Measurements from ENCODE around the gene CD59.

The CD59 gene

DNA sequence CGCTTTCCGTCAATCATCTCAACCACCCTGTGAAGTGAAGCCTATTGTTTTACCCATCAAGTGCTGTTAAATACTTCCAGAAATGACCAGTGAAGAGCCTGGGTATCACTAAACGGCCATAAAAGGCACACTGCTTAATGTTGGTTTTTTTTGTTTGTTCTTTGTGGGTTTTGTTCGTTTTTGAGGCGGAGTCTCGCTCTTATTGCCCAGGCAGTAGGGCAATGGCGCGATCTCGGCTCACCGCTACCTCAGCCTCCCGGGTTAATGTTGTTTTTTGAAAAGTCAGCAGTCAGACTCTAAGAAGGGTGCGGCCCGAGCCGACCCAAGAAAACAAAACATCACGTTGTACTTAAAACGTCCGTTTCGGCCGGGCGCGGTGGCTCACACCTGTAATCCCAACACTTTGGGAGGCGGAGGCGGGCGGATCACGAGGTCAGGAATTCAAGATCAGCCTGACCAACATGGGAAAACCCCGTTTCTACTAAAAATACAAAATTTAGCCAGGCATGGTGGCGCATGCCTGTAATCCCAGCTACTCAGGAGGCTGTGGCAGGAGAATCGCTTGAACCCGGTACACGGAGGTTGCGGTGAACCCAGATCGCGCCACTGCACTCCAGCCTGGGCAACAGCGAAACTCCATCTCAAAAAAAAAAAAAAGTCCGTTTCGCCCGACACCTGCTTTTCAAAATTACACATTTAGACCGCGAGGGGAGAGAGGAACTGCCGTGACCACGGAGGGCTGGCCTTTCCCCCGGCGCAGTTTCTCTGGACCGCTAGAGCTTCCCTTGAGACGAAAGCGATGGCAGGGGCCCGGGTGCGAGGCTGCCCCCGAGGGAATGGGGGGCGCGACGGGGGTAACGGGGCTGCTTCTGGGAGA is 714 bp downstream of the CD59 start:
- H3K4me3 ChIP-seq (replicated peaks; ENCODE audit: insufficient read depth, low read length): peak overlapping the region; percentile 69
- peak overlapping the region; percentile 68 for H3K27ac ChIP-seq (replicated peaks)
- 0 out of 2 replicates have a peak, but pooled peaks have one; percentile 47 for TF ChIP-seq POLR2AphosphoS5 (IDR thresholded peaks at IDR 0.05; ENCODE audit: low read depth)
- TF ChIP-seq SPI1 (IDR thresholded peaks at IDR 0.05; ENCODE audit: borderline replicate concordance, low read depth): peak; percentile 87
- TF ChIP-seq GABPA (IDR thresholded peaks at IDR 0.05; ENCODE audit: low read depth): no peak
- no peaks in the 10 kb centered on the region for H3K27me3 ChIP-seq (ENCODE audit: insufficient read depth, poor library complexity, severe bottlenecking)
- DNase-seq (ENCODE audit: low read depth in 1 of 2, low spot score in 1 of 2): peak; percentile 22 to 73

DNA sequence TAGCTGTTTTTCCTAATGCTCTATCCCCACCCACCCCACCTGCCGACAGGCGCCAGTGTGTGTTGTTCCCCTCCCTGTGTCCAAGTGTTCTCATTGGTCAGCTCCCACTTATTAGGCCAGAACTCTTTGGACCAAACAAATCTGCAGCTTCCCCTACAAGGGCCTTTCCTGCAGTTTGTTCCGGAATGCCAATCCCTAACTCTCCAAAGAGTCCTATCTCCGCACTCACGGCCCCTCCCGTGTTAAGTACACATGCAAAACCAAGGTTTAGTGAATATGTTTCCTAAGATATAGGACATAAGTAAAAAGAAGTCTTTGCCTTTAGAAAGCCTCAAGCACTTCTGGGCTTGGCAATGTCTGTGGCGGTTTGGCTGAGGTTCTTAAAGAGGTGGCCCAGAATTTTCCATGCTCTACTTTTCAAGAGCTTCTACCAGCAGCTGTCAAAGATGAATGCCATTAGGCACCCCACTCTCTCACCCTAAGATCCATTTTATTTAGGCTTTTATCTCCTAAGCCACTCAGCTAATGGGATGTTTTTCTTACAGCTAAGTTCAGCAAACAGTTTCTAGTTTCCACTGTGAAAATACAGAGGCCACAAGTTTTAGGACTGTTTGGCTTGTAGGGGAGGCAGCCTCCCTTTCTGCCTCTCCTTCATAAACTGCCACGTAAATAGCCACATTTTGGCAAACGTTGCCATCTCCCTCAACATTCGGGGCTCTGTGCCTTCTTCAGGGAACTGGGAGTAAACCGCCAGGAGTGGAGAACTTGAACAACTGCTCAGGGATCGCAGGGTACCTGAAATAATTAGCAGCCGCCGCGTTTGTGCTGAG is 1.6 kb downstream of the CD59 start:
- Histone ChIP-seq H3K4me3 (replicated peaks; ENCODE audit: insufficient read depth, low read length) (peak overlapping the region; percentile 69), H3K27ac (replicated peaks) (peak overlapping the region; percentile 68), H3K27me3 (ENCODE audit: insufficient read depth, poor library complexity, severe bottlenecking) (no peaks in the 10 kb centered on the region)
- DNase-seq (ENCODE audit: low read depth in 1 of 2, low spot score in 1 of 2): peak in 1 of 2 experiments; percentile 12
- TF ChIP-seq, protein P1, sequence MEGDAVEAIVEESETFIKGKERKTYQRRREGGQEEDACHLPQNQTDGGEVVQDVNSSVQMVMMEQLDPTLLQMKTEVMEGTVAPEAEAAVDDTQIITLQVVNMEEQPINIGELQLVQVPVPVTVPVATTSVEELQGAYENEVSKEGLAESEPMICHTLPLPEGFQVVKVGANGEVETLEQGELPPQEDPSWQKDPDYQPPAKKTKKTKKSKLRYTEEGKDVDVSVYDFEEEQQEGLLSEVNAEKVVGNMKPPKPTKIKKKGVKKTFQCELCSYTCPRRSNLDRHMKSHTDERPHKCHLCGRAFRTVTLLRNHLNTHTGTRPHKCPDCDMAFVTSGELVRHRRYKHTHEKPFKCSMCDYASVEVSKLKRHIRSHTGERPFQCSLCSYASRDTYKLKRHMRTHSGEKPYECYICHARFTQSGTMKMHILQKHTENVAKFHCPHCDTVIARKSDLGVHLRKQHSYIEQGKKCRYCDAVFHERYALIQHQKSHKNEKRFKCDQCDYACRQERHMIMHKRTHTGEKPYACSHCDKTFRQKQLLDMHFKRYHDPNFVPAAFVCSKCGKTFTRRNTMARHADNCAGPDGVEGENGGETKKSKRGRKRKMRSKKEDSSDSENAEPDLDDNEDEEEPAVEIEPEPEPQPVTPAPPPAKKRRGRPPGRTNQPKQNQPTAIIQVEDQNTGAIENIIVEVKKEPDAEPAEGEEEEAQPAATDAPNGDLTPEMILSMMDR (IDR thresholded peaks at IDR 0.05; ENCODE audit: insufficient read depth, low read length): no peak
- no peak for TF ChIP-seq POLR2AphosphoS5 (IDR thresholded peaks at IDR 0.05; ENCODE audit: low read depth)
- TF ChIP-seq SPI1 (IDR thresholded peaks at IDR 0.05; ENCODE audit: borderline replicate concordance, low read depth): no peak
- TF ChIP-seq GABPA (IDR thresholded peaks at IDR 0.05; ENCODE audit: low read depth): no peak
- TF ChIP-seq, protein P2, sequence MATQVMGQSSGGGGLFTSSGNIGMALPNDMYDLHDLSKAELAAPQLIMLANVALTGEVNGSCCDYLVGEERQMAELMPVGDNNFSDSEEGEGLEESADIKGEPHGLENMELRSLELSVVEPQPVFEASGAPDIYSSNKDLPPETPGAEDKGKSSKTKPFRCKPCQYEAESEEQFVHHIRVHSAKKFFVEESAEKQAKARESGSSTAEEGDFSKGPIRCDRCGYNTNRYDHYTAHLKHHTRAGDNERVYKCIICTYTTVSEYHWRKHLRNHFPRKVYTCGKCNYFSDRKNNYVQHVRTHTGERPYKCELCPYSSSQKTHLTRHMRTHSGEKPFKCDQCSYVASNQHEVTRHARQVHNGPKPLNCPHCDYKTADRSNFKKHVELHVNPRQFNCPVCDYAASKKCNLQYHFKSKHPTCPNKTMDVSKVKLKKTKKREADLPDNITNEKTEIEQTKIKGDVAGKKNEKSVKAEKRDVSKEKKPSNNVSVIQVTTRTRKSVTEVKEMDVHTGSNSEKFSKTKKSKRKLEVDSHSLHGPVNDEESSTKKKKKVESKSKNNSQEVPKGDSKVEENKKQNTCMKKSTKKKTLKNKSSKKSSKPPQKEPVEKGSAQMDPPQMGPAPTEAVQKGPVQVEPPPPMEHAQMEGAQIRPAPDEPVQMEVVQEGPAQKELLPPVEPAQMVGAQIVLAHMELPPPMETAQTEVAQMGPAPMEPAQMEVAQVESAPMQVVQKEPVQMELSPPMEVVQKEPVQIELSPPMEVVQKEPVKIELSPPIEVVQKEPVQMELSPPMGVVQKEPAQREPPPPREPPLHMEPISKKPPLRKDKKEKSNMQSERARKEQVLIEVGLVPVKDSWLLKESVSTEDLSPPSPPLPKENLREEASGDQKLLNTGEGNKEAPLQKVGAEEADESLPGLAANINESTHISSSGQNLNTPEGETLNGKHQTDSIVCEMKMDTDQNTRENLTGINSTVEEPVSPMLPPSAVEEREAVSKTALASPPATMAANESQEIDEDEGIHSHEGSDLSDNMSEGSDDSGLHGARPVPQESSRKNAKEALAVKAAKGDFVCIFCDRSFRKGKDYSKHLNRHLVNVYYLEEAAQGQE (IDR thresholded peaks at IDR 0.05; ENCODE audit: insufficient replicate concordance, low read depth): no peak

DNA sequence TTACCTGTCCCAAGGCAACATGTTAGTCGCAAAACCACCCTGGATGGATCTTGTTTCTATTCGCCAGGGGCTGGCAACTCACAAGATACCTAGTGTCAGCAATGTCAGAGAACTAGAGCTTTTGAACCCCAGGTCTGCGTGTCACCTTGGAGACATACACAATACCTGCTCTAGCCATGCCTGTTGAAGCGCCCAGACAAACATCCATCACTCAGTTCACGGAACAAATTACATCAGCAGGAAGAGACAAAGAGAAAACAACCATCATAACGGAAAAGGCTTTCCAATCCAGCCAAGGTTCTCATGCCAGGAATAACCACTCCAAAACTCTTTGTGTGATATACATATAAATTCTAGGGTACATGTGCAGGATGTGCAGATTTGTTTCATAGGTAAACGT is 2.2 kb downstream of the CD59 start:
- H3K4me3 ChIP-seq (replicated peaks; ENCODE audit: insufficient read depth, low read length): no peak overlapping the region
- TF ChIP-seq SPI1 (IDR thresholded peaks at IDR 0.05; ENCODE audit: borderline replicate concordance, low read depth): no peak
- no peak for TF ChIP-seq GABPA (IDR thresholded peaks at IDR 0.05; ENCODE audit: low read depth)
- TF ChIP-seq, protein P2 (IDR thresholded peaks at IDR 0.05; ENCODE audit: insufficient replicate concordance, low read depth): no peak
- no peak for TF ChIP-seq POLR2AphosphoS5 (IDR thresholded peaks at IDR 0.05; ENCODE audit: low read depth)
- TF ChIP-seq, protein P1 (IDR thresholded peaks at IDR 0.05; ENCODE audit: insufficient read depth, low read length): no peak
- no peaks in the 10 kb centered on the region for H3K27me3 ChIP-seq (ENCODE audit: insufficient read depth, poor library complexity, severe bottlenecking)
- DNase-seq (ENCODE audit: low read depth in 1 of 2, low spot score in 1 of 2): no peak
- no peak overlapping the region for H3K27ac ChIP-seq (replicated peaks)
